Measurements from ENCODE around the gene RFLNA.

RFLNA gene

GRCh38 chr12:124259154-124260066 lies 35.5 kb upstream of the RFLNA start:
- no peak for DNase-seq (ENCODE audit: extremely low spot score)
- CTCF ChIA-PET: no interaction called here

GRCh38 chr12:124261885-124262284 lies 33.0 kb upstream of the RFLNA start:
- no peak for DNase-seq (ENCODE audit: extremely low spot score)
- POLR2A ChIA-PET: no interaction called here
- CTCF ChIA-PET: interaction anchor here (1.2 to 2.4 kb wide), 2 partner anchors 10 to 11 kb away, joined by 3 to 6 read pairs; no protein-coding TSS in a partner anchor
- TF ChIP-seq CTCF (IDR thresholded peaks at IDR 0.05; ENCODE audit: control extremely low read depth, extremely low read depth, low read depth, missing control alignments): no peak

More at GRCh38 chr12:124259154-124260066, 35.5 kb upstream of the RFLNA start:
- POLR2A ChIA-PET: no interaction called here
- TF ChIP-seq CTCF (IDR thresholded peaks at IDR 0.05; ENCODE audit: control extremely low read depth, extremely low read depth, low read depth, missing control alignments): no peak

- no peak for DNase-seq (ENCODE audit: extremely low spot score)
- no peak for TF ChIP-seq CTCF (IDR thresholded peaks at IDR 0.05; ENCODE audit: control extremely low read depth, extremely low read depth, low read depth, missing control alignments)
- ChIA-PET CTCF (interaction anchor here (1.0 to 1.3 kb wide), 2 partner anchors 9 to 17 kb away, joined by 3 to 4 read pairs; no protein-coding TSS in a partner anchor), POLR2A (no interaction called here)
Measured at GRCh38 chr12:124264089-124264795, 30.7 kb upstream of the RFLNA start.

- ChIA-PET POLR2A (no interaction called here), CTCF (interaction anchor here (1.0 to 1.3 kb wide), 2 partner anchors 8 to 16 kb away, joined by 3 to 4 read pairs; no protein-coding TSS in a partner anchor)
- no peak for TF ChIP-seq CTCF (IDR thresholded peaks at IDR 0.05; ENCODE audit: control extremely low read depth, extremely low read depth, low read depth, missing control alignments)
- no peak for DNase-seq (ENCODE audit: extremely low spot score)
Measured at GRCh38 chr12:124264879-124265278, 30.0 kb upstream of the RFLNA start.

- POLR2A ChIA-PET: no interaction called here
- no peak for TF ChIP-seq CTCF (IDR thresholded peaks at IDR 0.05; ENCODE audit: control extremely low read depth, extremely low read depth, low read depth, missing control alignments)
- CTCF ChIA-PET: interaction anchor here (0.9 to 1.3 kb wide), 3 partner anchors 10 to 231 kb away, joined by 3 read pairs; no protein-coding TSS in a partner anchor
- no peak for DNase-seq (ENCODE audit: extremely low spot score)
Measured at GRCh38 chr12:124267205-124267778, 27.6 kb upstream of the RFLNA start.

GRCh38 chr12:124270671-124271070 lies 24.2 kb upstream of the RFLNA start:
- POLR2A ChIA-PET: no interaction called here

More at GRCh38 chr12:124270671-124271070, 24.2 kb upstream of the RFLNA start:
- TF ChIP-seq CTCF (IDR thresholded peaks at IDR 0.05; ENCODE audit: control extremely low read depth, extremely low read depth, low read depth, missing control alignments): no peak
- CTCF ChIA-PET: no interaction called here
- DNase-seq (ENCODE audit: extremely low spot score): no peak

All from GM10248 (cell line).